HEK293 (cell line): ENCODE results near the gene FKBP8.

ENCODE experiments used
- EGR2 ChIP-seq: fragments of 450-650 bp; formaldehyde crosslinking; IDR thresholded peaks from 2 replicates; pipeline ENCODE4 v1.5.1; 2016; ENCODE audit warnings: low read depth, missing biosample characterization, missing genetic modification characterization
- KLF8 ChIP-seq: fragments of 450-650 bp; formaldehyde crosslinking; IDR thresholded peaks from 2 replicates; pipeline ENCODE4 v1.5.1; 2016; ENCODE audit warnings: missing biosample characterization, missing genetic modification characterization
- KLF9 ChIP-seq: fragments of 450-650 bp; formaldehyde crosslinking; IDR thresholded peaks from 2 replicates; pipeline ENCODE4 v1.5.1; 2016; ENCODE audit warnings: missing biosample characterization, missing genetic modification characterization, low read depth
- OVOL3 ChIP-seq: fragments of 450-650 bp; formaldehyde crosslinking; IDR thresholded peaks from 2 replicates; pipeline ENCODE4 v1.5.1; 2016; ENCODE audit warnings: missing biosample characterization, missing genetic modification characterization
- SCRT1 ChIP-seq: fragments of 450-650 bp; formaldehyde crosslinking; IDR thresholded peaks from 2 replicates; pipeline ENCODE4 v1.5.1; 2016; ENCODE audit warnings: missing biosample characterization, missing genetic modification characterization, borderline replicate concordance
- ZFHX2 ChIP-seq: fragments of 450-650 bp; formaldehyde crosslinking; conservative IDR thresholded peaks from 2 replicates; pipeline ENCODE4 v1.5.1; 2016; ENCODE audit warnings: missing biosample characterization, missing genetic modification characterization
- ZNF114 ChIP-seq: fragments of 450-650 bp; formaldehyde crosslinking; IDR thresholded peaks from 2 replicates; pipeline ENCODE4 v1.5.0; 2017; ENCODE audit warnings: missing biosample characterization, missing genetic modification characterization
- ZNF140 ChIP-seq: fragments of 450-650 bp; formaldehyde crosslinking; IDR thresholded peaks from 2 replicates; pipeline ENCODE4 v1.5.1; 2016; ENCODE audit warnings: missing biosample characterization, missing genetic modification characterization
- ZNF175 ChIP-seq: fragments of 450-650 bp; formaldehyde crosslinking; IDR thresholded peaks from 2 replicates; pipeline ENCODE4 v1.5.1; 2016; ENCODE audit warnings: missing biosample characterization, missing genetic modification characterization
- ZNF202 ChIP-seq: fragments of 450-650 bp; formaldehyde crosslinking; IDR thresholded peaks from 2 replicates; pipeline ENCODE4 v1.5.1; 2016; ENCODE audit warnings: missing biosample characterization, missing genetic modification characterization, borderline replicate concordance
- ZNF292 ChIP-seq: fragments of 450-650 bp; formaldehyde crosslinking; IDR thresholded peaks from 2 replicates; pipeline ENCODE4 v1.5.1; 2016; ENCODE audit warnings: low read depth, missing biosample characterization, missing genetic modification characterization, borderline replicate concordance
- ZNF335 ChIP-seq: fragments of 450-650 bp; formaldehyde crosslinking; conservative IDR thresholded peaks from 2 replicates; pipeline ENCODE4 v1.5.1; 2016; ENCODE audit warnings: missing biosample characterization, missing genetic modification characterization
- ZNF354C ChIP-seq: fragments of 450-650 bp; formaldehyde crosslinking; IDR thresholded peaks from 2 replicates; pipeline ENCODE4 v1.5.1; 2016; ENCODE audit warnings: missing biosample characterization, missing genetic modification characterization, low read depth, borderline replicate concordance
- ZNF366 ChIP-seq: fragments of 450-650 bp; formaldehyde crosslinking; conservative IDR thresholded peaks from 2 replicates; pipeline ENCODE4 v1.5.1; 2016; ENCODE audit warnings: missing biosample characterization, missing genetic modification characterization
- ZNF394 ChIP-seq: fragments of 450-650 bp; formaldehyde crosslinking; IDR thresholded peaks from 2 replicates; pipeline ENCODE4 v1.5.1; 2016; ENCODE audit warnings: missing biosample characterization, missing genetic modification characterization, mild to moderate bottlenecking, moderate library complexity, borderline replicate concordance
- ZNF416 ChIP-seq: fragments of 450-650 bp; formaldehyde crosslinking; IDR thresholded peaks from 2 replicates; pipeline ENCODE4 v1.5.1; 2016; ENCODE audit warnings: missing biosample characterization, missing genetic modification characterization
- ZNF518A ChIP-seq: fragments of 450-650 bp; formaldehyde crosslinking; conservative IDR thresholded peaks from 2 replicates; pipeline ENCODE4 v1.5.1; 2016; ENCODE audit warnings: low read depth, missing biosample characterization, missing genetic modification characterization
- ZNF561 ChIP-seq: fragments of 450-650 bp; IDR thresholded peaks from 2 replicates; pipeline ENCODE4 v1.5.1; 2018; ENCODE audit warnings: missing biosample characterization, missing genetic modification characterization, borderline replicate concordance
- ZNF571 ChIP-seq: fragments of 450-650 bp; formaldehyde crosslinking; IDR thresholded peaks from 2 replicates; pipeline ENCODE4 v1.5.0; 2017; ENCODE audit warnings: missing biosample characterization, missing genetic modification characterization
- ZNF768 ChIP-seq: fragments of 450-650 bp; formaldehyde crosslinking; IDR thresholded peaks from 2 replicates; pipeline ENCODE4 v1.5.1; 2018; ENCODE audit warnings: missing biosample characterization, mild to moderate bottlenecking, missing genetic modification characterization
- ZSCAN4 ChIP-seq: fragments of 450-650 bp; formaldehyde crosslinking; IDR thresholded peaks from 2 replicates; pipeline ENCODE4 v1.5.1; 2017; ENCODE audit warnings: missing biosample characterization, missing genetic modification characterization
- TF ChIP-seq, protein P1 (sequence below): fragments of 450-650 bp; formaldehyde crosslinking; IDR thresholded peaks from 2 replicates; pipeline ENCODE4 v1.5.1; 2017; ENCODE audit warnings: missing biosample characterization, missing genetic modification characterization
- TF ChIP-seq, protein P2 (sequence below): fragments of 450-650 bp; formaldehyde crosslinking; IDR thresholded peaks from 2 replicates; pipeline ENCODE4 v1.5.1; 2017; ENCODE audit warnings: missing biosample characterization, mild to moderate bottlenecking, missing genetic modification characterization, moderate library complexity
- TF ChIP-seq, protein P3 (sequence below): fragments of 450-650 bp; formaldehyde crosslinking; IDR thresholded peaks from 2 replicates; pipeline ENCODE4 v1.5.1; 2016; ENCODE audit warnings: missing biosample characterization, missing genetic modification characterization
- TF ChIP-seq, protein P4 (sequence below): fragments of 450-650 bp; formaldehyde crosslinking; IDR thresholded peaks from 2 replicates; pipeline ENCODE4 v1.5.1; 2016; ENCODE audit warnings: missing biosample characterization, missing genetic modification characterization, borderline replicate concordance

The FKBP8 gene

DNA sequence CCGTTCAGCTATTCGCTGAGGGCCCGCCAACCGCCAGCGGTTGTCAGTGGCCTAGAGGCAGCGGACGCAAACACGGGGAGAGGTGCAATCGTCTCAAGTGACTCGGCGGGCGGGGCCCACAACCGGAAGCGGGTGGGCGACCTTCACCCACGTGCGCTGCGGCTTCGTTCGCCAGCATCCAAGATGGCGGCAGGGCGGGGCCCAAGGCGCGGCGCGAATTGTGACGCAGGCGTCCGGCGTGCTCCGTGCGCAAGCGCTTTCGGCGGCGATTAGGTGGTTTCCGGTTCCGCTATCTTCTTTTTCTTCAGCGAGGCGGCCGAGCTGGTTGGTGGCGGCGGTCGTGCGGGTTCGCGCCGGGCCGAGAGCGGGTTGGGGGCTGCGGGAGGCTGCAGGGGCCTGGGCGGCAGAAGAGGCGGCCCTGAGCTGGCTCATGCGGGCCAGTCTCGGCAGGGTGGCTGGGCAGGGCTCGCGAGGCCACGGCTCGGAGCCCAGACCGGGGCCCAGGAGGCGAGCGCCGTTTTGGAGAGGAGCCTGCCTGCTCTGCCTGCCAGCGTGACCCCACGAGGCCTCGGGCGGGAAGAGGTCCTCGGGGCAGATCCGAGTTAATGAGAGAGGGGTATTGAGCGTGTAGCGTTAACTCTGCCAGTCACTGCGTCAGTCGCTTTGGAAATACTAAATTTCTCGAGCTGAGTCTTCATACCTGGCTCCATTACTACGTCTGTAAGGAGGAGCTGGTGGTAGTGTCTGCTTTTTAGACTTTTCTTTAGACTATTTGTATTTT, 28.4 kb upstream of the FKBP8 start, which contains the start of gene UBA52 (continued):
- TF ChIP-seq ZNF175 (tag by site-specific recombination) (no peak), ZFHX2 (tag by site-specific recombination) (peak; percentile 97), ZNF202 (no peak), ZNF366 (peak; percentile 49; the same call in 1 of the 2 replicates), ZSCAN4 (tag by site-specific recombination) (no peak), ZNF140 (no peak), ZNF335 (tag by site-specific recombination) (peak; percentile 63), ZNF394 (peak; percentile 62), ZNF416 (tag by site-specific recombination) (no peak), ZNF571 (tag by site-specific recombination) (no peak), KLF8 (tag by site-specific recombination) (peak; percentile 96), ZNF114 (tag by site-specific recombination) (no peak), SCRT1 (no peak), EGR2 (tag by site-specific recombination) (peak; percentile 93), OVOL3 (tag by site-specific recombination) (no peak), ZNF292 (tag by site-specific recombination) (no peak), ZNF518A (tag by site-specific recombination) (peak; percentile 41; the same call in 1 of the 2 replicates), ZNF561 (tag by site-specific recombination) (peak; percentile 84; the same call in 1 of the 2 replicates), ZNF768 (tag by site-specific recombination) (no peak), ZNF354C (tag by site-specific recombination) (no peak), KLF9 (tag by site-specific recombination) (peak; percentile 89)
- TF ChIP-seq, protein P1, sequence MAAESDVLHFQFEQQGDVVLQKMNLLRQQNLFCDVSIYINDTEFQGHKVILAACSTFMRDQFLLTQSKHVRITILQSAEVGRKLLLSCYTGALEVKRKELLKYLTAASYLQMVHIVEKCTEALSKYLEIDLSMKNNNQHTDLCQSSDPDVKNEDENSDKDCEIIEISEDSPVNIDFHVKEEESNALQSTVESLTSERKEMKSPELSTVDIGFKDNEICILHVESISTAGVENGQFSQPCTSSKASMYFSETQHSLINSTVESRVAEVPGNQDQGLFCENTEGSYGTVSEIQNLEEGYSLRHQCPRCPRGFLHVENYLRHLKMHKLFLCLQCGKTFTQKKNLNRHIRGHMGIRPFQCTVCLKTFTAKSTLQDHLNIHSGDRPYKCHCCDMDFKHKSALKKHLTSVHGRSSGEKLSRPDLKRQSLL, result peak; percentile 41; the same call in 1 of the 2 replicates
- TF ChIP-seq, protein P2, sequence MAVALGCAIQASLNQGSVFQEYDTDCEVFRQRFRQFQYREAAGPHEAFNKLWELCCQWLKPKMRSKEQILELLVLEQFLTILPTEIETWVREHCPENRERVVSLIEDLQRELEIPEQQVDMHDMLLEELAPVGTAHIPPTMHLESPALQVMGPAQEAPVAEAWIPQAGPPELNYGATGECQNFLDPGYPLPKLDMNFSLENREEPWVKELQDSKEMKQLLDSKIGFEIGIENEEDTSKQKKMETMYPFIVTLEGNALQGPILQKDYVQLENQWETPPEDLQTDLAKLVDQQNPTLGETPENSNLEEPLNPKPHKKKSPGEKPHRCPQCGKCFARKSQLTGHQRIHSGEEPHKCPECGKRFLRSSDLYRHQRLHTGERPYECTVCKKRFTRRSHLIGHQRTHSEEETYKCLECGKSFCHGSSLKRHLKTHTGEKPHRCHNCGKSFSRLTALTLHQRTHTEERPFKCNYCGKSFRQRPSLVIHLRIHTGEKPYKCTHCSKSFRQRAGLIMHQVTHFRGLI, result 0 out of 2 replicates have a peak, but pooled peaks have one; percentile 30
- TF ChIP-seq, protein P3, sequence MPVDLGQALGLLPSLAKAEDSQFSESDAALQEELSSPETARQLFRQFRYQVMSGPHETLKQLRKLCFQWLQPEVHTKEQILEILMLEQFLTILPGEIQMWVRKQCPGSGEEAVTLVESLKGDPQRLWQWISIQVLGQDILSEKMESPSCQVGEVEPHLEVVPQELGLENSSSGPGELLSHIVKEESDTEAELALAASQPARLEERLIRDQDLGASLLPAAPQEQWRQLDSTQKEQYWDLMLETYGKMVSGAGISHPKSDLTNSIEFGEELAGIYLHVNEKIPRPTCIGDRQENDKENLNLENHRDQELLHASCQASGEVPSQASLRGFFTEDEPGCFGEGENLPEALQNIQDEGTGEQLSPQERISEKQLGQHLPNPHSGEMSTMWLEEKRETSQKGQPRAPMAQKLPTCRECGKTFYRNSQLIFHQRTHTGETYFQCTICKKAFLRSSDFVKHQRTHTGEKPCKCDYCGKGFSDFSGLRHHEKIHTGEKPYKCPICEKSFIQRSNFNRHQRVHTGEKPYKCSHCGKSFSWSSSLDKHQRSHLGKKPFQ (tag by site-specific recombination), result no peak
- TF ChIP-seq, protein P4, sequence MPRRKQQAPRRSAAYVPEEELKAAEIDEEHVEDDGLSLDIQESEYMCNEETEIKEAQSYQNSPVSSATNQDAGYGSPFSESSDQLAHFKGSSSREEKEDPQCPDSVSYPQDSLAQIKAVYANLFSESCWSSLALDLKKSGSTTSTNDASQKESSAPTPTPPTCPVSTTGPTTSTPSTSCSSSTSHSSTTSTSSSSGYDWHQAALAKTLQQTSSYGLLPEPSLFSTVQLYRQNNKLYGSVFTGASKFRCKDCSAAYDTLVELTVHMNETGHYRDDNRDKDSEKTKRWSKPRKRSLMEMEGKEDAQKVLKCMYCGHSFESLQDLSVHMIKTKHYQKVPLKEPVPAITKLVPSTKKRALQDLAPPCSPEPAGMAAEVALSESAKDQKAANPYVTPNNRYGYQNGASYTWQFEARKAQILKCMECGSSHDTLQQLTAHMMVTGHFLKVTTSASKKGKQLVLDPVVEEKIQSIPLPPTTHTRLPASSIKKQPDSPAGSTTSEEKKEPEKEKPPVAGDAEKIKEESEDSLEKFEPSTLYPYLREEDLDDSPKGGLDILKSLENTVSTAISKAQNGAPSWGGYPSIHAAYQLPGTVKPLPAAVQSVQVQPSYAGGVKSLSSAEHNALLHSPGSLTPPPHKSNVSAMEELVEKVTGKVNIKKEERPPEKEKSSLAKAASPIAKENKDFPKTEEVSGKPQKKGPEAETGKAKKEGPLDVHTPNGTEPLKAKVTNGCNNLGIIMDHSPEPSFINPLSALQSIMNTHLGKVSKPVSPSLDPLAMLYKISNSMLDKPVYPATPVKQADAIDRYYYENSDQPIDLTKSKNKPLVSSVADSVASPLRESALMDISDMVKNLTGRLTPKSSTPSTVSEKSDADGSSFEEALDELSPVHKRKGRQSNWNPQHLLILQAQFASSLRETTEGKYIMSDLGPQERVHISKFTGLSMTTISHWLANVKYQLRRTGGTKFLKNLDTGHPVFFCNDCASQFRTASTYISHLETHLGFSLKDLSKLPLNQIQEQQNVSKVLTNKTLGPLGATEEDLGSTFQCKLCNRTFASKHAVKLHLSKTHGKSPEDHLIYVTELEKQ, result no peak
